HCT116 (cell line): ENCODE data around the gene TIAM2.

Source experiments
- ATF3 ChIP-seq: IDR thresholded peaks from 2 replicates; pipeline ENCODE4 v1.6.1; 2012
- CTCF ChIP-seq, 3 experiments: fragments of 200-600 bp in 1 of 3; sonication (generic) in 1 of 3; IDR thresholded peaks in 2 of 3; conservative IDR thresholded peaks in 1 of 3; 2 replicates each; pipeline ENCODE4 v1.5.1; 2012 to 2017; ENCODE audit warnings: low read depth in 2 of 3, low read length in 2 of 3, antibody characterized with exemption in 1 of 3, borderline replicate concordance in 1 of 3, control low read depth in 1 of 3, mild to moderate bottlenecking in 1 of 3, mixed read lengths in 1 of 3, mixed run types in 1 of 3, moderate library complexity in 1 of 3; ENCODE audit not compliant: insufficient read depth in 1 of 3
- EZH2 ChIP-seq: fragments of 200-600 bp; sonication (generic); IDR thresholded peaks from 2 replicates; pipeline ENCODE4 v1.6.1; 2017; ENCODE audit warnings: antibody characterized with exemption, mixed run types
- FOSL1 ChIP-seq: IDR thresholded peaks from 2 replicates; pipeline ENCODE4 v1.6.1; 2012; ENCODE audit warnings: low read depth
- MAX ChIP-seq: IDR thresholded peaks from 2 replicates; pipeline ENCODE4 v1.6.1; 2012

GRCh38 chr6:155147958-155148663 lies 153.0 kb downstream of the TIAM2 start:
- TF ChIP-seq CTCF (IDR thresholded peaks at IDR 0.05 in 2 of 3, conservative IDR thresholded peaks at IDR 0.05 in 1 of 3; ENCODE audit: borderline replicate concordance in 1 of 3, insufficient read depth in 1 of 3, low read depth in 2 of 3, low read length in 2 of 3) (no peak), MAX (no peak), EZH2 (no peak), FOSL1 (no peak), ATF3 (no peak)
